Common myeloid progenitor, CD34-positive (primary cell): Measurements from ENCODE around the gene TMED3.
A peak's percentile ranks its signal among the peaks of the same experiment; 100 is the strongest.

Source experiments
- CTCF ChIA-PET: fragments of 350-600 bp; sonication (Branson Sonifier 250); formaldehyde crosslinking; loops from one replicate; lab custom pipeline; 2021; ENCODE audit warnings: antibody characterized with exemption; lab: Charles Lee
- POLR2A ChIA-PET: fragments of 350-600 bp; sonication (Branson Sonifier 250); formaldehyde crosslinking; loops from one replicate; lab custom pipeline; 2021; ENCODE audit warnings: antibody characterized with exemption; lab: Charles Lee
- DNase-seq, 3 donors: peaks; one replicate each; pipeline versions ENCODE4 v3.0.0 to v3.0.0-alpha.2; 2013
- H3K27ac ChIP-seq, 2 experiments: 1 replicate in 1 of 2; 2 replicates in 1 of 2; pipeline ENCODE4 v1.7.0; 2013; ENCODE audit warnings: inconsistent platforms in 2 of 2, low read length in 2 of 2, mild to moderate bottlenecking in 2 of 2, low read depth in 1 of 2, moderate library complexity in 1 of 2; ENCODE audit not compliant: severe bottlenecking in 2 of 2, insufficient read depth in 1 of 2, poor library complexity in 1 of 2
- H3K27me3 ChIP-seq, 5 experiments: replicated peaks in 2 of 5; 1 replicate in 3 of 5; 2 replicates in 2 of 5; pipeline versions ENCODE4 v1.6.1 to v1.7.0; 2013; ENCODE audit warnings: low read length in 4 of 5, mild to moderate bottlenecking in 2 of 5, moderate library complexity in 2 of 5, inconsistent platforms in 1 of 5; ENCODE audit not compliant: insufficient read depth in 5 of 5, control insufficient read depth in 4 of 5
- H3K36me3 ChIP-seq, 4 experiments: 1 replicate in 2 of 4; 2 replicates in 2 of 4; pipeline versions ENCODE4 v1.6.1 to v1.7.0; 2013; ENCODE audit warnings: low read length in 3 of 4, control low read depth in 1 of 4, mild to moderate bottlenecking in 1 of 4; ENCODE audit not compliant: control insufficient read depth in 4 of 4, insufficient read depth in 4 of 4
- H3K4me1 ChIP-seq, 4 experiments: 1 replicate in 3 of 4; 2 replicates in 1 of 4; pipeline versions ENCODE4 v1.6.1 to v1.7.1; 2013; ENCODE audit warnings: low read length in 3 of 4, mild to moderate bottlenecking in 3 of 4, control low read depth in 1 of 4, inconsistent platforms in 1 of 4, moderate library complexity in 1 of 4; ENCODE audit not compliant: control insufficient read depth in 4 of 4, insufficient read depth in 4 of 4; ENCODE audit errors: control extremely low read depth in 1 of 4
- H3K4me3 ChIP-seq, 7 experiments: 1 replicate in 4 of 7; 2 replicates in 3 of 7; pipeline versions ENCODE4 v1.5.1 to v1.7.0; 2013; ENCODE audit warnings: mild to moderate bottlenecking in 7 of 7, low read length in 6 of 7, moderate library complexity in 6 of 7, inconsistent platforms in 2 of 7, low read depth in 2 of 7, control low read depth in 1 of 7; ENCODE audit not compliant: insufficient read depth in 4 of 7, control insufficient read depth in 1 of 7; ENCODE audit errors: extremely low read depth in 1 of 7
- H3K9me3 ChIP-seq, 5 experiments: 1 replicate in 4 of 5; 2 replicates in 1 of 5; pipeline versions ENCODE4 v1.6.1 to v1.7.1; 2013; ENCODE audit warnings: low read length in 4 of 5, mild to moderate bottlenecking in 2 of 5, inconsistent platforms in 1 of 5, low read depth in 1 of 5, moderate library complexity in 1 of 5; ENCODE audit not compliant: control insufficient read depth in 4 of 5, insufficient read depth in 2 of 5; ENCODE audit errors: control extremely low read depth in 1 of 5
- WGBS: methylation state at CpG from one replicate; pipeline ENCODE4 v1.1.5; 2013; ENCODE audit not compliant: insufficient coverage; 5-methylcytosine and 5-hydroxymethylcytosine counted together

Gene TMED3

GRCh38 chr15:79357566-79357965, 46.7 kb downstream of the TMED3 start:
- Histone ChIP-seq H3K4me1 (no peaks in the 10 kb centered on the region), H3K27me3 (no peaks in the 10 kb centered on the region), H3K4me3 (no peak overlapping the region), H3K9me3 (no peaks in the 10 kb centered on the region), H3K27ac (no peak overlapping the region), H3K36me3 (no peaks in the 10 kb centered on the region)
- DNase-seq, result no peak
- 100% methylated on average over 2 of the region's 3 CpGs for WGBS
- ChIA-PET POLR2A (interaction anchor here (0.7 kb wide), 1 partner anchor 192 kb away, joined by 4 read pairs; no protein-coding TSS in a partner anchor), CTCF (interaction anchor here (1.9 kb wide), 1 partner anchor 23 kb away, joined by 4 read pairs; no protein-coding TSS in a partner anchor)

- Histone ChIP-seq H3K36me3 (no peaks in the 10 kb centered on the region), H3K27me3 (no peaks in the 10 kb centered on the region), H3K4me1 (no peaks in the 10 kb centered on the region), H3K27ac (no peak overlapping the region), H3K4me3 (no peak overlapping the region), H3K9me3 (no peaks in the 10 kb centered on the region)
- 100% methylated on average over 1 of the region's 3 CpGs for WGBS
- ChIA-PET CTCF (no interaction called here), POLR2A (no interaction called here)
- no peak for DNase-seq
Observed at GRCh38 chr15:79358069-79358468, 47.2 kb downstream of the TMED3 start.

- H3K36me3 ChIP-seq, result no peaks in the 10 kb centered on the region
- H3K9me3 ChIP-seq, result no peaks in the 10 kb centered on the region
- ChIA-PET POLR2A (no interaction called here), CTCF (interaction anchor here (2.3 kb wide), 1 partner anchor 15 kb away, joined by 8 read pairs; no protein-coding TSS in a partner anchor)
- H3K4me1 ChIP-seq, result no peaks in the 10 kb centered on the region
- 100% methylated on average over 6 of the region's 9 CpGs for WGBS
- DNase-seq, result no peak
- no peak overlapping the region for H3K4me3 ChIP-seq
- no peaks in the 10 kb centered on the region for H3K27me3 ChIP-seq
- H3K27ac ChIP-seq, result no peak overlapping the region
Observed at GRCh38 chr15:79364571-79365240, 53.8 kb downstream of the TMED3 start.

- H3K27me3 ChIP-seq, result no peaks in the 10 kb centered on the region
- H3K9me3 ChIP-seq, result no peaks in the 10 kb centered on the region
- CTCF ChIA-PET, result interaction anchor here (0.6 to 2.3 kb wide), 3 partner anchors 14 to 26 kb away, joined by 3 to 8 read pairs (median 3); no protein-coding TSS in a partner anchor
- DNase-seq, result no peak
- no peaks in the 10 kb centered on the region for H3K36me3 ChIP-seq
- H3K27ac ChIP-seq, result no peak overlapping the region
- POLR2A ChIA-PET, result no interaction called here
- no peak overlapping the region for H3K4me3 ChIP-seq
- H3K4me1 ChIP-seq, result no peaks in the 10 kb centered on the region
- WGBS, result 100% methylated on average over 2 of the region's 3 CpGs
Observed at GRCh38 chr15:79365765-79366164, 54.9 kb downstream of the TMED3 start.

GRCh38 chr15:79366691-79367090, 55.8 kb downstream of the TMED3 start:
- Histone ChIP-seq H3K36me3 (no peaks in the 10 kb centered on the region), H3K9me3 (no peaks in the 10 kb centered on the region), H3K4me1 (no peaks in the 10 kb centered on the region), H3K27ac (no peak overlapping the region), H3K27me3 (no peaks in the 10 kb centered on the region), H3K4me3 (no peak overlapping the region)
- no peak for DNase-seq
- 100% methylated on average over 1 of the region's 2 CpGs for WGBS
- ChIA-PET CTCF (interaction anchor here (1.5 to 2.3 kb wide), 2 partner anchors 13 to 16 kb away, joined by 3 to 8 read pairs; no protein-coding TSS in a partner anchor), POLR2A (no interaction called here)

GRCh38 chr15:79370716-79371115, 59.8 kb downstream of the TMED3 start:
- WGBS, result 86% methylated on average over 1 of the region's 1 CpG
- POLR2A ChIA-PET, result no interaction called here
- Histone ChIP-seq H3K27ac (no peak overlapping the region), H3K4me3 (no peak overlapping the region), H3K27me3 (no peaks in the 10 kb centered on the region), H3K36me3 (no peaks in the 10 kb centered on the region), H3K4me1 (no peaks in the 10 kb centered on the region), H3K9me3 (no peaks in the 10 kb centered on the region)
- CTCF ChIA-PET, result no interaction called here
- peak in 1 of 3 donors; percentile 3 for DNase-seq

GRCh38 chr15:79371591-79371990, 60.7 kb downstream of the TMED3 start:
- no peaks in the 10 kb centered on the region for H3K27me3 ChIP-seq
- H3K4me3 ChIP-seq, result no peak overlapping the region
- no peak for DNase-seq
- WGBS, result 100% methylated on average over 1 of the region's 1 CpG
- H3K36me3 ChIP-seq, result no peaks in the 10 kb centered on the region
- no peaks in the 10 kb centered on the region for H3K4me1 ChIP-seq
- POLR2A ChIA-PET, result no interaction called here
- H3K27ac ChIP-seq, result no peak overlapping the region
- CTCF ChIA-PET, result no interaction called here
- no peaks in the 10 kb centered on the region for H3K9me3 ChIP-seq
